Esophagus squamous epithelium (tissue), 5 donors: ENCODE measurements around the gene ARMH3. TPM values are rescaled to one million over a fixed set of nuclear protein-coding genes. Genes with fewer than 3 reads are reported as not detected.

Experiments used
- DNase-seq: peaks from one replicate; lab custom pipeline; 2025; lab: John Stamatoyannopoulos, UW
- H3K27ac ChIP-seq, 4 donors: fragments of 200-600 bp; sonication (generic); one replicate each; pipeline ENCODE4 v1.5.1; 2016 to 2019; ENCODE audit warnings: mild to moderate bottlenecking in 1 of 4
- H3K27me3 ChIP-seq, 4 donors: fragments of 200-600 bp; sonication (generic); 1 replicate in 3 of 4; 2 replicates in 1 of 4; pipeline versions ENCODE4 v1.5.1 to v1.6.0; 2017 to 2021; ENCODE audit warnings: antibody characterized with exemption in 1 of 4
- H3K36me3 ChIP-seq, 3 donors: fragments of 200-600 bp; sonication (generic); one replicate each; pipeline ENCODE4 v1.5.1; 2016 to 2019
- H3K4me1 ChIP-seq, 3 donors: fragments of 200-600 bp; sonication (generic); one replicate each; pipeline ENCODE4 v1.5.1; 2017 to 2019
- H3K4me3 ChIP-seq, 4 donors: fragments of 200-600 bp; sonication (generic); 1 replicate in 3 of 4; 2 replicates in 1 of 4; pipeline ENCODE4 v1.5.1; 2016 to 2019; ENCODE audit warnings: mild to moderate bottlenecking in 2 of 4, moderate library complexity in 1 of 4
- H3K9me3 ChIP-seq, 3 donors: fragments of 200-600 bp; sonication (generic); one replicate each; pipeline ENCODE4 v1.5.1; 2016 to 2019
- POLR2A ChIP-seq, 4 donors: fragments of 450-650 bp; IDR thresholded peaks; one replicate each; pipeline ENCODE4 v1.6.1; 2017; ENCODE audit warnings: antibody characterized with exemption in 4 of 4, mild to moderate bottlenecking in 4 of 4, moderate library complexity in 3 of 4
- WGBS, 2 donors: methylation state at CpG; one replicate each; pipeline ENCODE4 v1.1.5; 2018; 5-methylcytosine and 5-hydroxymethylcytosine counted together
- intact Hi-C: fragments of 100-400 bp; cut with DNase I; formaldehyde crosslinking; loops from one replicate; pipeline ENCODE4 v1.15.0; 2022
- total RNA-seq, 4 donors: library from RNA; depleted of rRNA; stranded (reverse); fragments of >200 nt; gene quantifications; one replicate each; pipeline ENCODE4 v1.1.0, GENCODE V29; 2016
- TF ChIP-seq, protein P1 (sequence below), 6 experiments: fragments of 450-650 bp in 4 of 6; fragments of 200-600 bp in 2 of 6; sonication (generic) in 2 of 6; IDR thresholded peaks; one replicate each; pipeline ENCODE4 v1.5.1; 2016 to 2019; ENCODE audit warnings: antibody characterized with exemption in 6 of 6, mild to moderate bottlenecking in 4 of 6, moderate library complexity in 4 of 6
- donor health status: DM: yes; HTN: yes; CAD: no.

Gene ARMH3
- total RNA-seq, 4 donors from 2014 or later = 13.3 to 17.2 (median 16.1) TPM

DNA sequence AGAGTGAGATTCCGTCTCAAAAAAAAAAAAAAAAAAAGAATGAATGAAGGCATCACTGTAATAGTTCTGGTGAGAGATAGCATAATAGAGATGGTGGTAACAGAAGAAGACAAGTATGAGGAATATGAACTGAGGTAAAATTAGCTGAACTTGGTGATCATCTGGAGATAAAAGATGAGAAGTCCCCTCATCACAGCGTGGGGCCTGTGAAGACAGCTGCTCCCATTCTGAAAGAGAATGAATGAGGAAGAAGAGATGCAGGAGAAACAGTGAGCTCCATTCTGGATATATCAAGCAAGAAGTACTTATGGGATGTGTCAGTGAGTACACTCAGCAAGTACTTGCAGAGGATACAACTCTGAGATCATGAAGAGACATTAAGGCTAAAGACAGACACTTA is 28.7 kb downstream of the ARMH3 start:
- Histone ChIP-seq H3K27ac (no peak overlapping the region), H3K27me3 (no peaks in the 10 kb centered on the region), H3K4me3 (no peak overlapping the region), H3K4me1 (no peaks in the 10 kb centered on the region), H3K9me3 (no peaks in the 10 kb centered on the region), H3K36me3 (peaks cover 0 to 98% (median 32%) of the 10 kb centered on the region in 3 donors)
- intact Hi-C loops = no loop called here
- DNase-seq = no peak
- WGBS, 2 donors = 95 to 97% methylated on average over 2 of the region's 2 CpGs
- TF ChIP-seq, protein P1, sequence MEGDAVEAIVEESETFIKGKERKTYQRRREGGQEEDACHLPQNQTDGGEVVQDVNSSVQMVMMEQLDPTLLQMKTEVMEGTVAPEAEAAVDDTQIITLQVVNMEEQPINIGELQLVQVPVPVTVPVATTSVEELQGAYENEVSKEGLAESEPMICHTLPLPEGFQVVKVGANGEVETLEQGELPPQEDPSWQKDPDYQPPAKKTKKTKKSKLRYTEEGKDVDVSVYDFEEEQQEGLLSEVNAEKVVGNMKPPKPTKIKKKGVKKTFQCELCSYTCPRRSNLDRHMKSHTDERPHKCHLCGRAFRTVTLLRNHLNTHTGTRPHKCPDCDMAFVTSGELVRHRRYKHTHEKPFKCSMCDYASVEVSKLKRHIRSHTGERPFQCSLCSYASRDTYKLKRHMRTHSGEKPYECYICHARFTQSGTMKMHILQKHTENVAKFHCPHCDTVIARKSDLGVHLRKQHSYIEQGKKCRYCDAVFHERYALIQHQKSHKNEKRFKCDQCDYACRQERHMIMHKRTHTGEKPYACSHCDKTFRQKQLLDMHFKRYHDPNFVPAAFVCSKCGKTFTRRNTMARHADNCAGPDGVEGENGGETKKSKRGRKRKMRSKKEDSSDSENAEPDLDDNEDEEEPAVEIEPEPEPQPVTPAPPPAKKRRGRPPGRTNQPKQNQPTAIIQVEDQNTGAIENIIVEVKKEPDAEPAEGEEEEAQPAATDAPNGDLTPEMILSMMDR (IDR thresholded peaks at IDR 0.05) = no peak
- no peak for TF ChIP-seq POLR2A (IDR thresholded peaks at IDR 0.05)

DNA sequence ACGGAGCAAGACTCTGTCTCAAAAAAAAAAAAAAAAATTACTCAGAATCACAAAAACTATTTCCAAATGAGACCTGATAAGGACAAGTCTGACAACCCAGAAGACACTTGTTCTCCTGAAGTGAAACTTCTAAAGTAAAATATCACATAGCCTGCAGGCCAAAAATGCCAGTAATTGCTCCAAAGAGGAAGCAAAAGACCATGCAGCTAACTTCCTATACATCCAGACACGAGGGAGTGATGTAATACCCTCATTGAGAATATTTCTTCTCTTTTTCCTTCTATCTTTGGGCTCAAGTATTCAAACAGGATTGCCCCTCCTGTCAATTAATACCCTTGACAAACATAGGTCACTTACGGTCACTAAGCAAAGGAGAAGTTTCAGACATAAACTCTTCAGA is 31.2 kb downstream of the ARMH3 start:
- peaks cover 0 to 98% (median 23%) of the 10 kb centered on the region in 3 donors for H3K36me3 ChIP-seq
- WGBS, 2 donors = 75 to 78% methylated on average over 3 of the region's 3 CpGs

DNA sequence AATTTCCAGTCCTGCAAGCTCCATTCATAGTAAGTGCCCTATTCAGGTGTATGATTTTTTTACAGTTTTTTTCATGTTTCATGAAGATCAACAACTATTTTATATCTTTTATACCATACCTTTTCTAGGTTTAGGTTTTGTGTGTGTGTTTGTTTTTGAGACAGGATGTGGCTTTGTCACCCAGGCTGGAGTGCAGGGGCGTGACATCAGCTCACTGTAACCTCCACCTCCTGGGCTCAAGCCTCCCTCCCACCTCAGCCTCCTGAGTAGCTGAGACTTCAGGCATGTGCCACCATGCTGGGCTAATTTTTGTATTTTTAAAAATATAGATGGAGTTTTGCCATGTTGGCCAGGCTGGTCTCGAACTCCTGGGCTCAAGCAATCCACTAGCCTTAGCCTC is 35.0 kb downstream of the ARMH3 start:
- 78 to 100% methylated on average over 2 of the region's 2 CpGs for WGBS, 2 donors
- Histone ChIP-seq H3K27ac (no peak overlapping the region), H3K9me3 (no peaks in the 10 kb centered on the region), H3K27me3 (no peaks in the 10 kb centered on the region), H3K36me3 (peaks cover 0 to 100% (median 5%) of the 10 kb centered on the region in 3 donors), H3K4me3 (no peak overlapping the region), H3K4me1 (no peaks in the 10 kb centered on the region)
- TF ChIP-seq POLR2A (IDR thresholded peaks at IDR 0.05) = no peak
- TF ChIP-seq, protein P1 (IDR thresholded peaks at IDR 0.05) = no peak
- intact Hi-C loops = no loop called here
- no peak for DNase-seq

More for the DNA sequence above, 31.2 kb downstream of the ARMH3 start:
- Histone ChIP-seq H3K27ac (no peak overlapping the region), H3K27me3 (no peaks in the 10 kb centered on the region), H3K4me3 (no peak overlapping the region), H3K4me1 (no peaks in the 10 kb centered on the region), H3K9me3 (no peaks in the 10 kb centered on the region)
- intact Hi-C loops = no loop called here
- DNase-seq = no peak
- TF ChIP-seq, protein P1 (IDR thresholded peaks at IDR 0.05) = no peak
- TF ChIP-seq POLR2A (IDR thresholded peaks at IDR 0.05) = no peak

DNA sequence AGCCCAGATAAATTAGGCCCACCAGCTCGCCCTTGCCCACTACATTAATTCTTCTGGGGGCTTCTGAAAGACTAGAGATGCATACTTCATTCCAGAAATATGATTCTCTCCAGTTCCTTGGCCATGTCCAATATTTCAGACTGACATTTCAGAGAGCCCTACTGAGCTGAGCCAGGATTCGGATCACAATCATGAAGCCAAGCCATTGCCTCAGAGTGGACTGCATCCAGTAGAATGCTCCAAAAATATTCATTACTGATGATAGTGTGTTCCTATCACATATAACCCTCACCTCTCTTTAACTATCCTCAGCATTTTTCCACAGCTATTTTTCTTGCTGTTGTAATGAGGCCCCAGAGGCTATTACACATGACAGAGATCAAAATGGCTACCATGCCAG is 38.7 kb downstream of the ARMH3 start:
- intact Hi-C loops = loop anchor here (10.0 kb wide), 2 partner anchors 132 to 172 kb away; partner anchors contain the start of gene KCNIP2
- Histone ChIP-seq H3K4me1 (no peaks in the 10 kb centered on the region), H3K9me3 (no peaks in the 10 kb centered on the region), H3K27me3 (no peaks in the 10 kb centered on the region), H3K4me3 (no peak overlapping the region), H3K36me3 (peaks cover 0 to 99% (median 0%) of the 10 kb centered on the region in 3 donors), H3K27ac (no peak overlapping the region)
- TF ChIP-seq POLR2A (IDR thresholded peaks at IDR 0.05) = no peak
- TF ChIP-seq, protein P1 (IDR thresholded peaks at IDR 0.05) = no peak
- whole genome bisulfite sequencing, 2 donors = 77 to 88% methylated on average over 2 of the region's 2 CpGs
- no peak for DNase-seq

DNA sequence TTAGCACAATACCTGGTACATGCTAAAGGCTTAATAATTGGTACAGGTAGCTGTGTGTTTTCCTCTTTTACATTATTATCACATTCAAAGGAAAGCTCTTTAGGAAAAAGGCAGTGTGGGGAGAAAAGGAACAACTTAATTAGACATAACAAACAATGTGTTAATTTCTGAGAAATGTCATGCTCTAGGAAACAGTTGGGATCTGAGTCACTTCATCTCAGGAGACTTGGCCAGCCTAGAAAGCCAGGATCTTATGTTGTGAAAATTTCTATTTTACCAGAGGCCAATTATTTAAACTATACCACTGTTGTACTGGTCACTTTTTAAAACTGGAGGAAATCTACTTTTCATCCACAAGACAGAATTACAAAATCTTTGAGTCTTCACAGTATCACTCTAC is 39.6 kb downstream of the ARMH3 start:
- H3K27ac ChIP-seq = no peak overlapping the region
- DNase-seq = no peak
- no peaks in the 10 kb centered on the region for H3K9me3 ChIP-seq
- no peaks in the 10 kb centered on the region for H3K27me3 ChIP-seq
- TF ChIP-seq, protein P1 (IDR thresholded peaks at IDR 0.05) = no peak
- TF ChIP-seq POLR2A (IDR thresholded peaks at IDR 0.05) = no peak
- no peaks in the 10 kb centered on the region for H3K4me1 ChIP-seq
- H3K4me3 ChIP-seq = no peak overlapping the region
- intact Hi-C loops = loop anchor here (10.0 kb wide), 2 partner anchors 132 to 172 kb away; partner anchors contain the start of gene KCNIP2
- peaks cover 0 to 99% (median 0%) of the 10 kb centered on the region in 3 donors for H3K36me3 ChIP-seq
